GM20431 (cell line): ENCODE data around the gene ZNF609.

ENCODE experiments used
- in situ Hi-C: fragments of 300-500 bp; cut with MseI, MboI; formaldehyde crosslinking; loops from one replicate; pipeline ENCODE4 v1.15.0; 2020; ENCODE audit warnings: low sequenced_read_pairs; ENCODE audit not compliant: unreplicated experiment

Gene ZNF609

GRCh38 chr15:64460206-64460723 is at the start of gene ZNF609:
TSS of gene ZNF609 (plus strand) at chr15:64460578. CDS start at chr15:64499420, 38,842 bp downstream.
- in situ Hi-C loops = no loop called here

GRCh38 chr15:64412216-64412615 is 48.2 kb upstream of the ZNF609 start:
- in situ Hi-C loops = no loop called here

- in situ Hi-C loops = no loop called here
Observed at GRCh38 chr15:64422697-64423096, 37.7 kb upstream of the ZNF609 start.

GRCh38 chr15:64423970-64424369 is 36.4 kb upstream of the ZNF609 start:
- in situ Hi-C loops = no loop called here

- in situ Hi-C loops = loop anchor here (25.0 kb wide), 1 partner anchor 237 kb away; no protein-coding TSS in a partner anchor
Observed at GRCh38 chr15:64425221-64425620, 35.2 kb upstream of the ZNF609 start.

GRCh38 chr15:64426845-64427465 is 33.4 kb upstream of the ZNF609 start:
- in situ Hi-C loops = loop anchor here (25.0 kb wide), 1 partner anchor 235 kb away; no protein-coding TSS in a partner anchor

GRCh38 chr15:64429448-64429847 is 30.9 kb upstream of the ZNF609 start:
- in situ Hi-C loops = loop anchor here (25.0 kb wide), 1 partner anchor 233 kb away; no protein-coding TSS in a partner anchor

- in situ Hi-C loops = loop anchor here (25.0 kb wide), 1 partner anchor 232 kb away; no protein-coding TSS in a partner anchor
Observed at GRCh38 chr15:64430000-64430735, 30.2 kb upstream of the ZNF609 start.

GRCh38 chr15:64437982-64438381 is 22.4 kb upstream of the ZNF609 start:
- in situ Hi-C loops = loop anchor here (25.0 kb wide), 1 partner anchor 224 kb away; no protein-coding TSS in a partner anchor

- in situ Hi-C loops = loop anchor here (25.0 kb wide), 1 partner anchor 223 kb away; no protein-coding TSS in a partner anchor
Observed at GRCh38 chr15:64438653-64439447, 21.5 kb upstream of the ZNF609 start.

GRCh38 chr15:64441852-64442251 is 18.5 kb upstream of the ZNF609 start:
- in situ Hi-C loops = loop anchor here (25.0 kb wide), 1 partner anchor 220 kb away; no protein-coding TSS in a partner anchor

- in situ Hi-C loops = loop anchor here (25.0 kb wide), 1 partner anchor 219 kb away; no protein-coding TSS in a partner anchor
Observed at GRCh38 chr15:64443016-64443415, 17.4 kb upstream of the ZNF609 start.

- in situ Hi-C loops = loop anchor here (25.0 kb wide), 1 partner anchor 218 kb away; no protein-coding TSS in a partner anchor
Observed at GRCh38 chr15:64443747-64444621, 16.4 kb upstream of the ZNF609 start.

GRCh38 chr15:64444836-64445235 is 15.5 kb upstream of the ZNF609 start:
- in situ Hi-C loops = loop anchor here (25.0 kb wide), 1 partner anchor 217 kb away; no protein-coding TSS in a partner anchor

GRCh38 chr15:64447536-64448315 is 12.7 kb upstream of the ZNF609 start:
- in situ Hi-C loops = loop anchor here (25.0 kb wide), 1 partner anchor 215 kb away; no protein-coding TSS in a partner anchor

GRCh38 chr15:64452988-64453688 is 7.2 kb upstream of the ZNF609 start:
- in situ Hi-C loops = no loop called here

- in situ Hi-C loops = no loop called here
Observed at GRCh38 chr15:64453689-64454037, 6.7 kb upstream of the ZNF609 start.

- in situ Hi-C loops = no loop called here
Observed at GRCh38 chr15:64454282-64454681, 6.1 kb upstream of the ZNF609 start.
